Rectal smooth muscle tissue (tissue), 1 donor: ENCODE measurements around the gene MYO18B.

Source experiments
- H3K27ac ChIP-seq: one replicate; pipeline ENCODE4 v1.7.0; 2013; ENCODE audit warnings: low read depth, low read length, inconsistent platforms
- H3K27me3 ChIP-seq: one replicate; pipeline ENCODE4 v1.7.0; 2013; ENCODE audit warnings: low read length; ENCODE audit not compliant: control insufficient read depth, insufficient read depth
- H3K36me3 ChIP-seq: one replicate; pipeline ENCODE4 v1.7.0; 2013; ENCODE audit warnings: low read length; ENCODE audit not compliant: control insufficient read depth, insufficient read depth
- H3K4me1 ChIP-seq: one replicate; pipeline ENCODE4 v1.7.0; 2013; ENCODE audit warnings: low read length; ENCODE audit not compliant: control insufficient read depth, insufficient read depth
- H3K4me3 ChIP-seq: one replicate; pipeline ENCODE4 v1.7.0; 2013; ENCODE audit warnings: low read length
- H3K9ac ChIP-seq: one replicate; pipeline ENCODE4 v1.7.0; 2013; ENCODE audit warnings: low read length

MYO18B gene

GRCh38 chr22:25741692-25742626, at the start of gene MYO18B:
MYO18B (plus strand) TSS chr22:25742188; CDS start chr22:25761093, 18,905 bp downstream.
- H3K9ac ChIP-seq, result no peak within 1 kb of the TSS
- no peak within 1 kb of the TSS for H3K4me3 ChIP-seq
- H3K27ac ChIP-seq, result no peak within 1 kb of the TSS
- no peaks in the 10 kb centered on the region for H3K4me1 ChIP-seq
- no peaks in the 10 kb centered on the region for H3K27me3 ChIP-seq
- no peaks in the 10 kb centered on the region for H3K36me3 ChIP-seq

DNA sequence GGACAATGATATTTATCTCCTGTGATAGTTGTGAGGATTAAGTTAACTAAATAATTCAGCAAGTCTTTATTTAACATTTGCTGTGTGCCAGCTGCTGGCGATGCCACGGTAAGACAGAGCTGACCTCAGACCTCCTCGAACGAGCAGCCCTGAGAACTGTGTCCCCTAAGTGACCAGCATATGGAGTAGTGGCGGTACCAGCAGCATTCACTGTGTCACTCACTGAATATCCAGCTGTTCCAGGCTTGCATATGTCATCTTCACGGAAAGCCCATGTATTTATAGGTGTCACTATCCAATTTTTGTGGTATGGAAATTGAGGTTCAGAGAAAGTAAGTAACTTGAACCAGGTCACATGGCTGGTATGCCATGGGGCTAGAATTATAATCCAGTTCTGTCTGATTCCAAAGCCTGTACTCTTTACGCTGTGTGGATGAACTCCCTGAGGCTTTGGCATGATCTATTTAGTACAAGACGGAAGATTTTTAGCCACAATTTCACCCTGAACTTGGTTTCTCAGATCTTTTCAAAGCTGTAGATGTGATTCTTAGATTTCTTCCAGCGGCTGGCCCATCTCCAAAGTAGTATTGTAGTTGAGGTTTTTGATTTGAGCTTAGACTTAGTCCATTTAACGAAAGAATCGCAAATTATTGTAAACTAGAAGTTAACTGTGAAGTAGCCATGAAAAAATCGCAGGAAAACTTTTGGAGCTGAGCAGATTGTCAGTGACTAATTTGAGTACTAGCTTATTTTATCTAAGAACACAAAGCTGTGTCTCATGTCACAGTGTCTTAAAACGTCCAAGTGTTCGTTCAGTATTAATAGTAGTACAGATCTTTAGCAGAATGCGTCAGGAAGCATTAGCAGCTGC, 49.4 kb upstream of the MYO18B start:
- H3K27me3 ChIP-seq, result no peaks in the 10 kb centered on the region
- H3K36me3 ChIP-seq, result no peaks in the 10 kb centered on the region
- no peaks in the 10 kb centered on the region for H3K4me1 ChIP-seq
- H3K9ac ChIP-seq, result no peak overlapping the region
- H3K27ac ChIP-seq, result no peak overlapping the region
- no peak overlapping the region for H3K4me3 ChIP-seq

DNA sequence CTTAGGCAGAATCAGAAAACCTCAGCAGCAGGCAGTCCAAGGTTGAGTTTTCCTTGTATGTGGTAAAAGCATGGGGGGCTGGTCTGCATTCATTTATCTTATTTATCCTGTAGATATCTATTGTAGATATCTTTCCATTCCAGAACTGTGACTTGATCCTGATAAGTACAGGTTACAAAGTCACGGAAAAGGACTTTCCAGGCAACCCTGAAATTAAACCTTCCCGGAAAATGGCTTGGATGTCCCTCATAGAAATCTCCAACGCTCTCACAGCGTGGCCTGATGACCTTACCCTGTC, 48.8 kb upstream of the MYO18B start:
- no peaks in the 10 kb centered on the region for H3K4me1 ChIP-seq
- H3K36me3 ChIP-seq, result no peaks in the 10 kb centered on the region
- no peaks in the 10 kb centered on the region for H3K27me3 ChIP-seq
- H3K9ac ChIP-seq, result no peak overlapping the region
- H3K4me3 ChIP-seq, result no peak overlapping the region
- H3K27ac ChIP-seq, result no peak overlapping the region

DNA sequence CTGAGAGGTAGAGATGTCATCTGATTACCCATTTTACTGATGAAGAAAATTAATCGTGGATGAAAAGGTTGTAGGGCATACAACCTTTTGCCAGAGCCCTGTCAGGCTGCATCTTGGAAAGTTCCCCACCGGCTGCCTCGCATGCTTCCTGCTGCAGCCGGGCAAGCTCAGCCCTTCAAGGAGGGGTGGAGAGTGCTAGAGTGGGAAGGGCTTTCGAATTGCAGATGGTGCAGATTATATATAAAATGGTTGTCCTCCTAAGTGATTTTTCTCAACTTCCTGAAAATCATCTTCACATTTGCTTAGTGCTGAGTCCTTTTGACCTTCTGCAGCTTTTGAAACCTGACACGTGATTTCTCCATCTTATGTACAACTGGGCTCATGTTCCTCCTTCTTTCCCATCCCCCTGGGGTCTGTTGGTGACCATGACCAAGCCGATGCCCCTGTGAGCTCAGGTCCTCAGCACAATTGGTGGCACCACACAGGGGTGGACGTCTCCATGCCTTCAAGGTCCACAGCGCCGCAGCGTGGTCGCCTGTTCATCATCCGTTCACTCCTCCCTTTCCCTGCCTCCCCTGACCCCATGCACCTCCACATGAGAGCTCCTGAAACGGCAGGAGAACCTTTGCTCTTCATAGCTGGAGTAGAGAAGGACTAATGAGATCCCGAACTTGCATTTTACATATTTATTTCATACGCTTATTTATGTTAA, 47.6 kb upstream of the MYO18B start:
- Histone ChIP-seq H3K4me1 (no peaks in the 10 kb centered on the region), H3K4me3 (no peak overlapping the region), H3K36me3 (no peaks in the 10 kb centered on the region), H3K27me3 (no peaks in the 10 kb centered on the region), H3K9ac (no peak overlapping the region), H3K27ac (no peak overlapping the region)

DNA sequence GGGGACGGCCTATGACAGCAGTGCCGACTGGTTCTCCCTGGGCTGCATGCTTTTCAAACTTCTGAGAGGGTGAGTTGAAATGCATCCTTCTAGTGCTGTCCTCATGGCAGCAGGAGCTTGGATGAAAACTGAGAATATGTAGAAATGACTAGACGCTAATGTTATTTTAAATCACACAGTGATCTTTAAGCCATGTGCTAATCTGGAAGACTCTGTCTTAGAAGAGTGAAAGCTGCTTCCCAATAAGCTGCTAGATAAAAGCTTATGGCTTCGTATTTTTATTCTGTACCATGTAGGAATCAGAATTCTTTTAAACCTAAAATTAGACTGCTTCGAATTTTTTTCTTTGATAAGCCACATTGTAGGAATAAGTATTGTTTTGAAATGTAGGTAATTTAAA, 46.8 kb upstream of the MYO18B start:
- Histone ChIP-seq H3K4me1 (no peaks in the 10 kb centered on the region), H3K27me3 (no peaks in the 10 kb centered on the region), H3K27ac (no peak overlapping the region), H3K36me3 (no peaks in the 10 kb centered on the region), H3K9ac (no peak overlapping the region), H3K4me3 (no peak overlapping the region)

DNA sequence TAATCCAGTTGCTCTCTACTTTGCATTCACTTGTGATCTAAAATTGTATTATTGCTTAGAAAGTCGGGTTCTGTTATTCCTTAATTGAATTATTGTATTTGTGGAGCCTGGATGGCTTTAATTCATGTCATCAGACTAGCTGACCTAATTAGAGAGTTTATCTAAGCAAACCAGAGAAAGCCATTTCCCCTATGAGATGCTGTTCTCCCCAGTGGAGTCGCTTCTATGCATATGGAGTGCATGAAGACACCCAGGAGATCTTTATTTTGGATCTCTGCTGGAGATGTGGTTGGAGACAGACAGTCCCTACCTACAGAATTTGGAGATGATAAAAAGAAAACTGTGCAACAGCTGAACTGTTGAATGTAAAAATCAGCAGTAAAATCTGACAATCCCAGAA, 45.2 kb upstream of the MYO18B start:
- Histone ChIP-seq H3K4me1 (no peaks in the 10 kb centered on the region), H3K27ac (no peak overlapping the region), H3K9ac (no peak overlapping the region), H3K27me3 (no peaks in the 10 kb centered on the region), H3K36me3 (no peaks in the 10 kb centered on the region), H3K4me3 (no peak overlapping the region)

DNA sequence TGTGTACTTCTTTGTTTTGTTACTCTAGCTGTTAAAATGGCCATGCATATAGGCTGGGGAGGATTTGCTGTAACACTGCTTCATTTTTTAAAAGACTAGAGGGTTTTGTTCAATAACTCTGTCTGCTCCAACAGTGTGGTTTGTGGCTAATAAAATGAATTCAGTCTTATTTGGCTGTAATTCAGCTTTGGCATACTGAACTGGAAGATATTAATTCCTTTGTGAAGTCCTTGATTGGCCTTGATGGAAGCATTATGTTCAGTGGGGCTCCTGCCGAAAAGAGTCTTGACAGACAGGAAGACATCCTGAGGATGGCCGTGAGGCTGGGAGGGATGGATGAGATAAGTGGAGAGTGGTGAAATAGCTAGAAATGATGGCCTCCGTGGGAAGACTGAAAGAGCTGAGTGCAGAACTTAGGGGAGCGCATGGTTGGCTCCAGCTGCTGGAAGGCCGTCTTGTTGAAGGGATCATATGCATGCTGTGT, 44.8 kb upstream of the MYO18B start:
- H3K4me3 ChIP-seq, result no peak overlapping the region
- H3K9ac ChIP-seq, result no peak overlapping the region
- no peaks in the 10 kb centered on the region for H3K36me3 ChIP-seq
- H3K4me1 ChIP-seq, result no peaks in the 10 kb centered on the region
- no peak overlapping the region for H3K27ac ChIP-seq
- H3K27me3 ChIP-seq, result no peaks in the 10 kb centered on the region

DNA sequence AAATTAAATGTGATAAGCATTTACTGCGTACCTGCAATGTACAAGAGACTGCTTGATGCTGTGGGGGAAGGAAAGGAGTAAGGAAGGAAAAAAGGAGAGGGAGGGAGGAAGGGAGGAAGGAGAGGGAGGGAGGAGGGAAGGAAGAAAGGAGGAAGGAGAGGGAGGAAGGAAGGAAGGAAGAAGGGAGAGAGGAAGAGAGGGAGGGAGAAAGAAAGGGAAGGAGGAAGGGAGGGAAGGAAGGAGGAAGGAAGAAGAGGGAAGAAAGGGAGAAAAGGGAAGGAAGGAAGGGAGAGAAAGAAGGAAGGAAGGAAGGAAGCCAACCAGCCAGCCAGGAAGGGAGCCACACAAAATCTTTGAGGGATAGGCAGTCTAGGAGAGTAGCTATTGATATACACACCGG, 44.0 kb upstream of the MYO18B start:
- H3K4me3 ChIP-seq, result no peak overlapping the region
- H3K36me3 ChIP-seq, result no peaks in the 10 kb centered on the region
- no peak overlapping the region for H3K27ac ChIP-seq
- no peaks in the 10 kb centered on the region for H3K27me3 ChIP-seq
- H3K9ac ChIP-seq, result no peak overlapping the region
- H3K4me1 ChIP-seq, result no peaks in the 10 kb centered on the region

- Histone ChIP-seq H3K9ac (no peak overlapping the region), H3K4me1 (no peaks in the 10 kb centered on the region), H3K4me3 (no peak overlapping the region), H3K27me3 (no peaks in the 10 kb centered on the region), H3K27ac (no peak overlapping the region), H3K36me3 (no peaks in the 10 kb centered on the region)
Measured at GRCh38 chr22:25698461-25698860, 43.5 kb upstream of the MYO18B start.

- Histone ChIP-seq H3K36me3 (no peaks in the 10 kb centered on the region), H3K4me1 (no peaks in the 10 kb centered on the region), H3K27ac (no peak overlapping the region), H3K9ac (no peak overlapping the region), H3K27me3 (no peaks in the 10 kb centered on the region), H3K4me3 (no peak overlapping the region)
Measured at GRCh38 chr22:25698978-25699377, 43.0 kb upstream of the MYO18B start.

GRCh38 chr22:25701056-25701780, 40.8 kb upstream of the MYO18B start:
- Histone ChIP-seq H3K9ac (no peak overlapping the region), H3K27ac (no peak overlapping the region), H3K36me3 (no peaks in the 10 kb centered on the region), H3K27me3 (no peaks in the 10 kb centered on the region), H3K4me3 (no peak overlapping the region), H3K4me1 (no peaks in the 10 kb centered on the region)

DNA sequence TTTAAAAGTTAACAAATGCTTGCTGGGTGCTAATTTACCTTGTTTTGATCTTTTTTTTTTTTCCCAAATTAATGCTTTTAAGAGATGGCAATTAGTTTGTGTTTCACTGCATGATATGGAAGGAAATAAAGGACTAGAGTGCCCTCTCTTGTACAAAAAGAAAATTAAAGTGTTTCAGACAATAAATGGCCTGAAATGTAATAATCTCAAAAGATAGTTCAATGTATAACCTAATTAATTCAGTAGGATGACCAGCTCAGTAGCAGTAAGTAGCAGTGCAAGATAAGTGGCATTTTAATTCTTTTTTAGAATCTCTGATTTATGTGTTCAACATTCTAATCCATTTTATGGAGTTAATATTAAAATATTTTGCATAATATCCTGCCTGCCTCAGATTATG, 39.9 kb upstream of the MYO18B start:
- no peak overlapping the region for H3K9ac ChIP-seq

More for the DNA sequence above, 39.9 kb upstream of the MYO18B start:
- Histone ChIP-seq H3K4me1 (no peaks in the 10 kb centered on the region), H3K27me3 (no peaks in the 10 kb centered on the region), H3K4me3 (no peak overlapping the region), H3K36me3 (no peaks in the 10 kb centered on the region), H3K27ac (no peak overlapping the region)
